HG02884 (cell line): ENCODE data around the gene CAMK2D.

Experiments
- ATAC-seq: cut with Tn5 transposase; IDR thresholded peaks from one replicate; pipeline ENCODE4 v1.9.1; 2021; ENCODE audit warnings: mild to moderate bottlenecking, moderate library complexity; ENCODE audit not compliant: unreplicated experiment

CAMK2D gene

GRCh38 chr4:113616443-113616842 is 145.1 kb downstream of the CAMK2D start:
- no peak for ATAC-seq

GRCh38 chr4:113614414-113614813 is 147.1 kb downstream of the CAMK2D start:
- ATAC-seq, result no peak

- no peak for ATAC-seq
These were observed 148.0 kb downstream of the CAMK2D start for GRCh38 chr4:113613503-113613902.

GRCh38 chr4:113610537-113610936 is 151.0 kb downstream of the CAMK2D start:
- no peak for ATAC-seq

GRCh38 chr4:113607998-113608397 is 153.5 kb downstream of the CAMK2D start:
- peak; percentile 84 for ATAC-seq

GRCh38 chr4:113607147-113607720 is 154.3 kb downstream of the CAMK2D start:
- ATAC-seq, result no peak

- no peak for ATAC-seq
These were observed 156.6 kb downstream of the CAMK2D start for GRCh38 chr4:113604955-113605354.

GRCh38 chr4:113603911-113604310 is 157.6 kb downstream of the CAMK2D start:
- no peak for ATAC-seq

- ATAC-seq, result no peak
These were observed 158.8 kb downstream of the CAMK2D start for GRCh38 chr4:113602646-113603228.

GRCh38 chr4:113601636-113602035 is 159.9 kb downstream of the CAMK2D start:
- no peak for ATAC-seq

- no peak for ATAC-seq
These were observed 165.1 kb downstream of the CAMK2D start for GRCh38 chr4:113596396-113596795.

- ATAC-seq, result no peak
These were observed 167.3 kb downstream of the CAMK2D start for GRCh38 chr4:113594231-113594556.

- ATAC-seq, result no peak
These were observed 167.9 kb downstream of the CAMK2D start for GRCh38 chr4:113593400-113594230.

- ATAC-seq, result no peak
These were observed 169.6 kb downstream of the CAMK2D start for GRCh38 chr4:113591982-113592381.

- ATAC-seq, result peak; percentile 52
These were observed 172.5 kb downstream of the CAMK2D start for GRCh38 chr4:113588895-113589668.

- no peak for ATAC-seq
These were observed 173.8 kb downstream of the CAMK2D start for GRCh38 chr4:113587640-113588275.

- no peak for ATAC-seq
These were observed 174.4 kb downstream of the CAMK2D start for GRCh38 chr4:113587156-113587555.

- no peak for ATAC-seq
These were observed 175.5 kb downstream of the CAMK2D start for GRCh38 chr4:113586072-113586471.

- no peak for ATAC-seq
These were observed 177.0 kb downstream of the CAMK2D start for GRCh38 chr4:113584407-113585150.

GRCh38 chr4:113582737-113583136 is 178.8 kb downstream of the CAMK2D start:
- ATAC-seq, result no peak
